Mesendoderm (in vitro differentiated cells): ENCODE measurements around the gene DERA.

Source experiments
- DNase-seq: peaks from one replicate; pipeline ENCODE4 v3.0.0; 2013
- H2AK5ac ChIP-seq: 2 replicates; pipeline ENCODE4 v1.6.1; 2013; ENCODE audit warnings: low read length, inconsistent platforms
- H2BK120ac ChIP-seq: 2 replicates; pipeline ENCODE4 v1.6.1; 2013; ENCODE audit warnings: low read depth, mild to moderate bottlenecking, low read length, moderate library complexity, mixed read lengths
- H2BK15ac ChIP-seq: replicated peaks from 2 replicates; pipeline ENCODE4 v1.6.1; 2013; ENCODE audit warnings: low read depth, mild to moderate bottlenecking, moderate library complexity
- H2BK5ac ChIP-seq: 2 replicates; pipeline ENCODE4 v1.6.1; 2013; ENCODE audit warnings: low read length, inconsistent platforms
- H3K18ac ChIP-seq: 2 replicates; pipeline ENCODE4 v1.6.1; 2013; ENCODE audit warnings: mild to moderate bottlenecking, low read length, mixed read lengths
- H3K23ac ChIP-seq: one replicate; pipeline ENCODE4 v1.6.1; 2013; ENCODE audit warnings: low read length
- H3K27ac ChIP-seq: 2 replicates; pipeline ENCODE4 v1.5.1; 2013; ENCODE audit warnings: low read depth, mild to moderate bottlenecking, inconsistent platforms, low read length, moderate library complexity
- H3K27me3 ChIP-seq: 2 replicates; pipeline ENCODE4 v1.6.1; 2013; ENCODE audit warnings: low read length, control low read depth, mild to moderate bottlenecking, inconsistent platforms; ENCODE audit not compliant: insufficient read depth, poor library complexity
- H3K36me3 ChIP-seq: 2 replicates; pipeline ENCODE4 v1.6.1; 2013; ENCODE audit warnings: low read length, inconsistent platforms; ENCODE audit not compliant: control insufficient read depth, insufficient read depth
- H3K4ac ChIP-seq: one replicate; pipeline ENCODE4 v1.6.1; 2013; ENCODE audit warnings: low read depth, mild to moderate bottlenecking, low read length, moderate library complexity
- H3K4me1 ChIP-seq: 2 replicates; pipeline ENCODE4 v1.6.1; 2013; ENCODE audit warnings: low read depth, low read length, inconsistent platforms; ENCODE audit not compliant: control insufficient read depth
- H3K4me2 ChIP-seq: 2 replicates; pipeline ENCODE4 v1.6.1; 2013; ENCODE audit warnings: low read length
- H3K4me3 ChIP-seq: 2 replicates; pipeline ENCODE4 v1.5.1; 2013; ENCODE audit warnings: mild to moderate bottlenecking, low read length
- H3K56ac ChIP-seq: one replicate; pipeline ENCODE4 v1.6.1; 2013; ENCODE audit warnings: low read length
- H3K79me1 ChIP-seq: 2 replicates; pipeline ENCODE4 v1.6.1; 2013; ENCODE audit warnings: low read length, inconsistent platforms
- H3K79me2 ChIP-seq: 2 replicates; pipeline ENCODE4 v1.6.1; 2013; ENCODE audit warnings: mild to moderate bottlenecking, low read length; ENCODE audit not compliant: control insufficient read depth, insufficient read depth
- H3K9ac ChIP-seq: 2 replicates; pipeline ENCODE4 v1.6.1; 2013; ENCODE audit warnings: low read length, inconsistent platforms
- H4K5ac ChIP-seq: one replicate; pipeline ENCODE4 v1.6.1; 2013; ENCODE audit warnings: low read length
- H4K8ac ChIP-seq: one replicate; pipeline ENCODE4 v1.6.1; 2013; ENCODE audit warnings: low read depth, mild to moderate bottlenecking, control low read depth, low read length, moderate library complexity
- WGBS: extraction: QIAGEN DNeasy Blood & Tissue Kit; methylation state at CpG from one replicate; pipeline ENCODE4 v1.1.7; 2013; ENCODE audit warnings: low lambda C conversion rate, missing lambda C conversion rate; ENCODE audit not compliant: insufficient coverage; ENCODE audit errors: extremely low coverage; 5-methylcytosine and 5-hydroxymethylcytosine counted together

The DERA gene

DNA sequence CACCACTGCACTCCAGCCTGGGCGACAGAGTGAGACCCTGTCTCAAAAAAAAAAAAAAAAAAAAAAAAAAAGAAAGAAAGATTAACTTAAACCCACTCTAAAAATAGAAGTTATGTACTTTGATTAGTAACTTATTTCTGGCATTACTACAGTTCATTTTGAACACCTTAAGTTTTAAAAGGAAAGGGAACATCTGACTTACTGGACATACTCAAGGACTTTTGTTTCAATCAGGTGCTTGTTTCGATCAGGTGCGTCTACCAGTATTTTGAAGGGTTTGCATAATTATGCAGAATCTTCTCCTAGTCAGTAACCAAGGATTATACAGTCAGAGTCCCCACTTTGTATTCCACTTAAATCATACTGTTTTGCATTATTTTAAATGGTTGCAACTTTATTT is 105.6 kb downstream of the DERA start:
- H3K79me1 ChIP-seq = no peaks in the 10 kb centered on the region
- H3K56ac ChIP-seq = no peak overlapping the region
- no peak overlapping the region for H2BK5ac ChIP-seq
- H3K4me3 ChIP-seq = no peak overlapping the region
- no peak for DNase-seq
- H3K9ac ChIP-seq = no peak overlapping the region
- no peak overlapping the region for H2BK15ac ChIP-seq
- no peak overlapping the region for H3K27ac ChIP-seq
- H3K4me2 ChIP-seq = no peak overlapping the region
- no CpG with 5 or more reads among the region's 3 CpGs for WGBS
- H2AK5ac ChIP-seq = no peak overlapping the region
- no peak overlapping the region for H2BK120ac ChIP-seq
- no peaks in the 10 kb centered on the region for H3K79me2 ChIP-seq
- H3K4ac ChIP-seq = no peak overlapping the region
- no peaks in the 10 kb centered on the region for H3K27me3 ChIP-seq
- H3K23ac ChIP-seq = no peak overlapping the region
- H3K4me1 ChIP-seq = no peaks in the 10 kb centered on the region
- no peak overlapping the region for H3K18ac ChIP-seq
- H4K5ac ChIP-seq = no peak overlapping the region
- H4K8ac ChIP-seq = no peak overlapping the region
- no peaks in the 10 kb centered on the region for H3K36me3 ChIP-seq

DNA sequence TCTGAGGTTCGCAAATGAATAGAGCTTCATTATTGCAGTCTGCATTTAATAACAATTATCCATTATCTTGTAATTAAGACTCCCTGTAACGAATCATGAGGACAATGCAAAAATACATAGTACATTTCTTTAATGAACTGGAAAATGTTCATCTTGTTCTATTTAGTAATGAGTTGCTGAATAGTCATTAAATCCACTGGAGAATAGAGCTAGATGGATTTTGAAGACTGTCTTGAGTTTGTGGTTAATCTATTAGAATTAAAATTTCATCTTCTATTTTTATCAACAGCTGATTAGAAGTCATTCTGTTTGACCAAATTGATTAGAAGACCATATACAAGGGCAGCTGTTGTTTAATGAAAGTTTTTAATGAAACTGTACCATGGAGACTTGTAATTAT is 107.2 kb downstream of the DERA start:
- H2BK5ac ChIP-seq = no peak overlapping the region
- H3K4me1 ChIP-seq = no peaks in the 10 kb centered on the region
- H4K5ac ChIP-seq = no peak overlapping the region
- no peak overlapping the region for H3K18ac ChIP-seq
- H3K79me1 ChIP-seq = no peaks in the 10 kb centered on the region
- no peaks in the 10 kb centered on the region for H3K27me3 ChIP-seq
- H2BK15ac ChIP-seq = no peak overlapping the region
- no CpG with 5 or more reads among the region's 2 CpGs for WGBS
- H3K23ac ChIP-seq = no peak overlapping the region
- H4K8ac ChIP-seq = no peak overlapping the region
- H3K36me3 ChIP-seq = no peaks in the 10 kb centered on the region
- no peak overlapping the region for H3K4me2 ChIP-seq
- no peak overlapping the region for H3K4me3 ChIP-seq
- H3K79me2 ChIP-seq = no peaks in the 10 kb centered on the region
- no peak for DNase-seq
- no peak overlapping the region for H2AK5ac ChIP-seq
- H2BK120ac ChIP-seq = no peak overlapping the region
- H3K27ac ChIP-seq = no peak overlapping the region
- H3K56ac ChIP-seq = no peak overlapping the region
- no peak overlapping the region for H3K9ac ChIP-seq
- H3K4ac ChIP-seq = no peak overlapping the region

DNA sequence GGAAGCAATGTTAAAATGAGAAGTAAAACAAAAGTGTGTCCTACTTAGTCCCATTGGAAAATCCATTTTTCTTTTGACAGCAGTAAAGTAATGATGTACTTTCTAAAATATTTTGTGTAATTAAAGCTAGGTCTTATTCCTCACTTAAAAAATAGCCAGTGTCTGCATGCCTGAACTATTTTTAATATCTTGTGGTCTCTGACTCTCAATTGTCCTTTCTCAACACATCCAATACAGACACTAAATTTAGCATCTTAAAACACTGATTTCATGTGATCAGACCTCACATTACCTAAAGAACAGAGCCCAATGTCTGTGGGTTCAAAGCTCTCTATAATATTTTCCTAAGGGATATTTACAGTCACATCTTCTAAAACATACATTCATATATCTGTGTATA is 108.0 kb downstream of the DERA start:
- no peak overlapping the region for H3K23ac ChIP-seq
- H2BK5ac ChIP-seq = no peak overlapping the region
- H4K5ac ChIP-seq = no peak overlapping the region
- H3K4me3 ChIP-seq = no peak overlapping the region
- DNase-seq = no peak
- H3K36me3 ChIP-seq = no peaks in the 10 kb centered on the region
- H3K4me2 ChIP-seq = no peak overlapping the region
- H3K4me1 ChIP-seq = no peaks in the 10 kb centered on the region
- no peak overlapping the region for H2BK15ac ChIP-seq
- H3K9ac ChIP-seq = no peak overlapping the region
- no peaks in the 10 kb centered on the region for H3K79me2 ChIP-seq
- H3K27ac ChIP-seq = no peak overlapping the region
- H3K56ac ChIP-seq = no peak overlapping the region
- H2AK5ac ChIP-seq = no peak overlapping the region
- no peaks in the 10 kb centered on the region for H3K27me3 ChIP-seq
- no peak overlapping the region for H2BK120ac ChIP-seq
- H4K8ac ChIP-seq = no peak overlapping the region
- no peaks in the 10 kb centered on the region for H3K79me1 ChIP-seq
- no peak overlapping the region for H3K4ac ChIP-seq
- no peak overlapping the region for H3K18ac ChIP-seq

DNA sequence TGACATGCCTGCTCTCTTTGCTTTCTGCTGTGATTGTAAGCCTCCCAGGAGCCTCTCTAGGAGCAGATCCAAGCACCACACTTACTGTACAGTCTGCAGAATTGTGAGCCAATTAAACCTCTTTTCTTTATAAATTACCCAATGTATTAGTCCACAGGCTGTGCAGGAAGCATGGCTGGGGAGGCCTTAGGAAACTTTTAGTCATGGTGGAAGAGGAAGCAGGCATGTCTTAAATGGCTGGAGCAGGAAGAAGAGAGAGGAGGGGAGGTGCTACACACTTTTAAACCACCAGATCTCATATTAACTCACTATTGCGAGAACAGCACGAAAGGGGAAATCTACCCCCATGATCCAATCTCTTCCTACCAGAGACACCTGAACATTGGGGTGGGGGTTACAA is 108.9 kb downstream of the DERA start:
- Histone ChIP-seq H3K27me3 (no peaks in the 10 kb centered on the region), H3K79me1 (no peaks in the 10 kb centered on the region), H2BK15ac (no peak overlapping the region), H3K79me2 (no peaks in the 10 kb centered on the region), H2BK120ac (no peak overlapping the region), H3K4ac (no peak overlapping the region), H3K4me2 (no peak overlapping the region), H3K36me3 (no peaks in the 10 kb centered on the region), H2BK5ac (no peak overlapping the region), H3K4me1 (no peaks in the 10 kb centered on the region), H2AK5ac (no peak overlapping the region), H3K56ac (no peak overlapping the region), H4K8ac (no peak overlapping the region), H3K23ac (no peak overlapping the region), H3K9ac (no peak overlapping the region), H3K27ac (no peak overlapping the region), H3K4me3 (no peak overlapping the region), H4K5ac (no peak overlapping the region), H3K18ac (no peak overlapping the region)
- no peak for DNase-seq
- WGBS = no CpG with 5 or more reads among the region's 2 CpGs

DNA sequence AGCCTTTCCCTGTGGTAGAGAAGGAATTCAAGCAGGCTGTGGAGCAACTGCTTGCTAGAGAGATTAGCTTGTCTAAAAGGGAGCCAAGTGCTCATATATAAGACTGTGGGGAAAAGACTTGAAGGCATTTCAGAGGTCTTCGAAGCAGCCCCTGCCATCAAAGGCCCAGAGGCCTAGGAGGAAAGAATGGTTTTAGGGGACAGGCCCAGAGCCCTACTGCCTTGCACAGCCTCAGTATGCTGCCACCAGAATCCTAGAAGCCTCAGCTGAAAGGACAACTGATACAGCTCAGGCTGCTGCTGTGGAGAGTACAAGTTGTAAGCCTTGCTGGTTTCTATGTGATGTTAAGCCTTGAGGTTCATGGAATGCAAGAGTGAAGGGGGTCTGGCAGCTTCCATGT is 109.9 kb downstream of the DERA start:
- Histone ChIP-seq H3K27me3 (no peaks in the 10 kb centered on the region), H3K4me3 (no peak overlapping the region), H3K27ac (no peak overlapping the region), H3K23ac (no peak overlapping the region), H3K79me1 (no peaks in the 10 kb centered on the region), H3K79me2 (no peaks in the 10 kb centered on the region), H2AK5ac (no peak overlapping the region), H3K9ac (no peak overlapping the region), H3K18ac (no peak overlapping the region), H4K5ac (no peak overlapping the region), H3K4me2 (no peak overlapping the region), H3K56ac (no peak overlapping the region), H3K4ac (no peak overlapping the region), H2BK5ac (no peak overlapping the region), H3K36me3 (no peaks in the 10 kb centered on the region), H2BK15ac (no peak overlapping the region), H2BK120ac (no peak overlapping the region), H3K4me1 (no peaks in the 10 kb centered on the region), H4K8ac (no peak overlapping the region)
- no peak for DNase-seq
- WGBS = no CpG with 5 or more reads among the region's 1 CpG

DNA sequence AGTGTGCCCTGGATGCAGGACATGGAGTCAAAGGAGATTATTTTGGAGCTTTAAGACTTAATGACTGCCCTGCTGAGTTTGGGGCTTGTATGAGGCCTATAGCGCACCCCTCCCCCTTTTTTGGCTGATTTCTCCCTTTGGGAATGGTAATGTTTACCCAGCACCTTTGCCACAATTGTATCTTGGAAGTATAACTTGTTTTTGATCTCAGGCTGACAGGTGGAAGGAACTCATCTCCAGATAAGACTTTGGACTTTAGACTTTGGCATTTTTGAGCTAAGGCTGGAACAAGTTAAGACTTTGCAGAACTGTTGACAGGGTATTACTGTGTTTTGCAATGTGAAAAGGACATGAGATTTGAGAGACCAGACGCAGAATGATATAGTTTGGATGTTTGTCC is 110.5 kb downstream of the DERA start:
- WGBS = no CpG with 5 or more reads among the region's 2 CpGs
- no peak overlapping the region for H3K18ac ChIP-seq
- no peak overlapping the region for H3K4me3 ChIP-seq
- H3K56ac ChIP-seq = no peak overlapping the region
- H2BK15ac ChIP-seq = no peak overlapping the region
- H3K4me2 ChIP-seq = no peak overlapping the region
- no peak overlapping the region for H2BK120ac ChIP-seq
- no peak overlapping the region for H3K27ac ChIP-seq
- no peaks in the 10 kb centered on the region for H3K79me1 ChIP-seq
- H3K4me1 ChIP-seq = no peaks in the 10 kb centered on the region
- no peak overlapping the region for H3K23ac ChIP-seq
- no peak overlapping the region for H4K8ac ChIP-seq
- H3K4ac ChIP-seq = no peak overlapping the region
- no peaks in the 10 kb centered on the region for H3K79me2 ChIP-seq
- H3K9ac ChIP-seq = no peak overlapping the region
- no peak overlapping the region for H2BK5ac ChIP-seq
- no peaks in the 10 kb centered on the region for H3K36me3 ChIP-seq
- no peak overlapping the region for H2AK5ac ChIP-seq
- no peak for DNase-seq
- no peaks in the 10 kb centered on the region for H3K27me3 ChIP-seq
- H4K5ac ChIP-seq = no peak overlapping the region
